ENCODE data around the gene MLLT11.

DNA sequence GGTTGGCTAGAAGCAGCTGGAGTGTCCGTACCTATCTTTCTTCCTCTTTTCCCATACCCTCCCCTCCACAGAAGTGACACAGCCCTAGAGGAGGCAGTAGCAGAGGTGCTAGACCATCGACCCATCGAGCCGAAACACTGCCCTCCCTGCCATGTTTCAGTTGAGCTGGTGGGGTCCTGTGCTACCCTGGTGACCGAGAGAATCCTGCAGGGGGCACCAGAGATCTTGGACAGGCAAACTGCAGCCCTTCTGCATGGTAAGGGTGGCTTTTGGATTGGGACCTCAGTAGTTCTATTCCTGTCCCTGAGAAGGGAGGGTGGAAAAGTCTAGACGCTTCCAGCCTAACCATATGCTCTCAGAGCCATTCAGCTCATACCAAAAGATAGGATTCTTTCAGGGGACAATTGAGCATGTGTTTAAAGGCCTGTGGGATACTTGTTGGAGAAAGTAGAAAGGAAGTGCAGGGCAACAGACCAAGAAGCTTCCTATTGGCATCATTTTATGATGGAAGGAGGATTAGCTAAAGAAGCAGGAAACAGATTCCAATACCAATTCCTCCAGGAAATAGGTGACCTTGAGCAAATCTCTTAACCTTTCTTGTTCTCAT, 35.6 kb upstream of the MLLT11 start:
- TF ChIP-seq CREB1 (IDR thresholded peaks at IDR 0.05; ENCODE audit: low read depth) (no peak), RAD21 (IDR thresholded peaks at IDR 0.05; ENCODE audit: low read depth) (peak; percentile 85), ZBTB7A (IDR thresholded peaks at IDR 0.05; ENCODE audit: low read depth) (no peak), TAF1 (IDR thresholded peaks at IDR 0.05; ENCODE audit: low read depth) (no peak), EGR1 (IDR thresholded peaks at IDR 0.05) (no peak), NFIC (IDR thresholded peaks at IDR 0.05) (no peak), CEBPB (IDR thresholded peaks at IDR 0.05) (no peak), YY1 (IDR thresholded peaks at IDR 0.05; ENCODE audit: low read depth) (0 out of 2 replicates have a peak, but pooled peaks have one; percentile 17), TCF12 (IDR thresholded peaks at IDR 0.05; ENCODE audit: low read depth) (no peak)
- TF ChIP-seq, protein P1, sequence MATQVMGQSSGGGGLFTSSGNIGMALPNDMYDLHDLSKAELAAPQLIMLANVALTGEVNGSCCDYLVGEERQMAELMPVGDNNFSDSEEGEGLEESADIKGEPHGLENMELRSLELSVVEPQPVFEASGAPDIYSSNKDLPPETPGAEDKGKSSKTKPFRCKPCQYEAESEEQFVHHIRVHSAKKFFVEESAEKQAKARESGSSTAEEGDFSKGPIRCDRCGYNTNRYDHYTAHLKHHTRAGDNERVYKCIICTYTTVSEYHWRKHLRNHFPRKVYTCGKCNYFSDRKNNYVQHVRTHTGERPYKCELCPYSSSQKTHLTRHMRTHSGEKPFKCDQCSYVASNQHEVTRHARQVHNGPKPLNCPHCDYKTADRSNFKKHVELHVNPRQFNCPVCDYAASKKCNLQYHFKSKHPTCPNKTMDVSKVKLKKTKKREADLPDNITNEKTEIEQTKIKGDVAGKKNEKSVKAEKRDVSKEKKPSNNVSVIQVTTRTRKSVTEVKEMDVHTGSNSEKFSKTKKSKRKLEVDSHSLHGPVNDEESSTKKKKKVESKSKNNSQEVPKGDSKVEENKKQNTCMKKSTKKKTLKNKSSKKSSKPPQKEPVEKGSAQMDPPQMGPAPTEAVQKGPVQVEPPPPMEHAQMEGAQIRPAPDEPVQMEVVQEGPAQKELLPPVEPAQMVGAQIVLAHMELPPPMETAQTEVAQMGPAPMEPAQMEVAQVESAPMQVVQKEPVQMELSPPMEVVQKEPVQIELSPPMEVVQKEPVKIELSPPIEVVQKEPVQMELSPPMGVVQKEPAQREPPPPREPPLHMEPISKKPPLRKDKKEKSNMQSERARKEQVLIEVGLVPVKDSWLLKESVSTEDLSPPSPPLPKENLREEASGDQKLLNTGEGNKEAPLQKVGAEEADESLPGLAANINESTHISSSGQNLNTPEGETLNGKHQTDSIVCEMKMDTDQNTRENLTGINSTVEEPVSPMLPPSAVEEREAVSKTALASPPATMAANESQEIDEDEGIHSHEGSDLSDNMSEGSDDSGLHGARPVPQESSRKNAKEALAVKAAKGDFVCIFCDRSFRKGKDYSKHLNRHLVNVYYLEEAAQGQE (IDR thresholded peaks at IDR 0.05; ENCODE audit: low read depth): no peak
- TF ChIP-seq, protein P2, sequence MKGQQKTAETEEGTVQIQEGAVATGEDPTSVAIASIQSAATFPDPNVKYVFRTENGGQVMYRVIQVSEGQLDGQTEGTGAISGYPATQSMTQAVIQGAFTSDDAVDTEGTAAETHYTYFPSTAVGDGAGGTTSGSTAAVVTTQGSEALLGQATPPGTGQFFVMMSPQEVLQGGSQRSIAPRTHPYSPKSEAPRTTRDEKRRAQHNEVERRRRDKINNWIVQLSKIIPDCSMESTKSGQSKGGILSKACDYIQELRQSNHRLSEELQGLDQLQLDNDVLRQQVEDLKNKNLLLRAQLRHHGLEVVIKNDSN (IDR thresholded peaks at IDR 0.05): no peak
- TF ChIP-seq, protein P3, sequence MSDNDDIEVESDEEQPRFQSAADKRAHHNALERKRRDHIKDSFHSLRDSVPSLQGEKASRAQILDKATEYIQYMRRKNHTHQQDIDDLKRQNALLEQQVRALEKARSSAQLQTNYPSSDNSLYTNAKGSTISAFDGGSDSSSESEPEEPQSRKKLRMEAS (IDR thresholded peaks at IDR 0.05): no peak
